HepG2 (cell line): Measurements from ENCODE around the gene SLC17A5. TPM values are rescaled to one million over a fixed set of nuclear protein-coding genes. Genes with fewer than 3 reads are reported as not detected.

Experiments
- HIC2 ChIP-seq: sonication (generic); formaldehyde crosslinking; IDR thresholded peaks from 2 replicates; pipeline ENCODE4 v1.9.0; 2022; ENCODE audit warnings: low read depth, missing genetic modification reagents
- HMG20A ChIP-seq: IDR thresholded peaks from 2 replicates; pipeline ENCODE4 v1.6.1; 2016; ENCODE audit warnings: borderline replicate concordance
- JUNB ChIP-seq: sonication (generic); formaldehyde crosslinking; IDR thresholded peaks from 2 replicates; pipeline ENCODE4 v1.8.0; 2022; ENCODE audit warnings: missing genetic modification reagents, mild to moderate bottlenecking, borderline replicate concordance
- KLF13 ChIP-seq: sonication (generic); formaldehyde crosslinking; IDR thresholded peaks from 2 replicates; pipeline ENCODE4 v1.4.0; 2020; ENCODE audit warnings: mild to moderate bottlenecking, missing genetic modification reagents
- LCORL ChIP-seq, 2 experiments: fragments of 450-650 bp in 1 of 2; sonication (generic) in 1 of 2; formaldehyde crosslinking in 1 of 2; IDR thresholded peaks; 2 replicates each; pipeline versions ENCODE4 v1.5.0 to v1.6.1; 2017 to 2020; ENCODE audit warnings: antibody characterized with exemption in 1 of 2, missing genetic modification reagents in 1 of 2
- MTF2 ChIP-seq: sonication (generic); formaldehyde crosslinking; IDR thresholded peaks from 2 replicates; pipeline ENCODE4 v1.5.0; 2020; ENCODE audit warnings: missing genetic modification reagents, borderline replicate concordance
- NPAS2 ChIP-seq: sonication (generic); formaldehyde crosslinking; IDR thresholded peaks from 2 replicates; pipeline ENCODE4 v1.8.0; 2022; ENCODE audit warnings: mild to moderate bottlenecking, missing genetic modification reagents, borderline replicate concordance
- PAX8 ChIP-seq: sonication (generic); formaldehyde crosslinking; IDR thresholded peaks from 2 replicates; pipeline ENCODE4 v1.8.0; 2022; ENCODE audit warnings: mild to moderate bottlenecking, missing genetic modification reagents, borderline replicate concordance
- PBX2 ChIP-seq: IDR thresholded peaks from 2 replicates; pipeline ENCODE4 v1.6.1; 2016; ENCODE audit warnings: control low read depth
- POGK ChIP-seq: sonication (generic); formaldehyde crosslinking; conservative IDR thresholded peaks from 2 replicates; pipeline ENCODE4 v1.8.0; 2022; ENCODE audit warnings: mild to moderate bottlenecking, moderate library complexity, missing genetic modification reagents
- RAD51 ChIP-seq: fragments of 450-650 bp; IDR thresholded peaks from 2 replicates; pipeline ENCODE4 v1.6.1; 2016; ENCODE audit warnings: borderline replicate concordance
- RBM22 ChIP-seq: fragments of 200-400 bp; formaldehyde crosslinking; optimal IDR thresholded peaks from 2 replicates; pipeline ENCODE3; 2017; ENCODE audit warnings: mild to moderate bottlenecking, low read length, moderate library complexity
- RFX1 ChIP-seq: fragments of 450-650 bp; IDR thresholded peaks from 2 replicates; pipeline ENCODE4 v1.6.1; 2017
- SETDB1 ChIP-seq: sonication (generic); formaldehyde crosslinking; IDR thresholded peaks from 2 replicates; pipeline ENCODE4 v1.5.1; 2020; ENCODE audit warnings: missing genetic modification reagents, mild to moderate bottlenecking, borderline replicate concordance
- SMARCC2 ChIP-seq: fragments of 450-650 bp; IDR thresholded peaks from 2 replicates; pipeline ENCODE4 v1.6.1; 2017; ENCODE audit warnings: antibody characterized with exemption, mild to moderate bottlenecking
- WIZ ChIP-seq: sonication (generic); formaldehyde crosslinking; IDR thresholded peaks from 2 replicates; pipeline ENCODE4 v1.5.1; 2020; ENCODE audit warnings: mild to moderate bottlenecking, missing genetic modification reagents
- ZBTB21 ChIP-seq: sonication (generic); formaldehyde crosslinking; IDR thresholded peaks from 2 replicates; pipeline ENCODE4 v1.4.0; 2020; ENCODE audit warnings: missing genetic modification reagents
- ZBTB3 ChIP-seq: sonication (generic); formaldehyde crosslinking; IDR thresholded peaks from 2 replicates; pipeline ENCODE4 v1.4.0; 2020; ENCODE audit warnings: low read depth, mild to moderate bottlenecking, moderate library complexity, missing genetic modification reagents, borderline replicate concordance
- ZBTB38 ChIP-seq: sonication (generic); formaldehyde crosslinking; IDR thresholded peaks from 2 replicates; pipeline ENCODE4 v1.5.1; 2020; ENCODE audit warnings: mild to moderate bottlenecking, missing genetic modification reagents
- ZNF12 ChIP-seq: sonication (generic); formaldehyde crosslinking; IDR thresholded peaks from 2 replicates; pipeline ENCODE4 v1.5.0; 2020; ENCODE audit warnings: missing genetic modification reagents
- ZNF557 ChIP-seq: sonication (generic); formaldehyde crosslinking; IDR thresholded peaks from 2 replicates; pipeline ENCODE4 v1.4.0; 2020; ENCODE audit warnings: missing genetic modification reagents
- ZNF607 ChIP-seq: sonication (generic); formaldehyde crosslinking; IDR thresholded peaks from 2 replicates; pipeline ENCODE4 v1.5.1; 2020; ENCODE audit warnings: missing genetic modification reagents, mild to moderate bottlenecking, borderline replicate concordance
- ZNF709 ChIP-seq: sonication (generic); formaldehyde crosslinking; IDR thresholded peaks from 2 replicates; pipeline ENCODE4 v1.5.0; 2020; ENCODE audit warnings: mild to moderate bottlenecking, missing genetic modification reagents
- ZNF780A ChIP-seq: sonication (generic); formaldehyde crosslinking; IDR thresholded peaks from 2 replicates; pipeline ENCODE4 v1.8.0; 2022; ENCODE audit warnings: mild to moderate bottlenecking, missing genetic modification reagents, moderate library complexity
- ZNF816 ChIP-seq: sonication (generic); formaldehyde crosslinking; IDR thresholded peaks from 2 replicates; pipeline ENCODE4 v1.8.0; 2022; ENCODE audit warnings: missing genetic modification reagents, mild to moderate bottlenecking, borderline replicate concordance
- ZSCAN12 ChIP-seq: sonication (generic); formaldehyde crosslinking; IDR thresholded peaks from 2 replicates; pipeline ENCODE4 v1.9.0; 2021; ENCODE audit warnings: mild to moderate bottlenecking, missing genetic modification reagents
- polyA plus RNA-seq, 8 experiments: library from polyadenylated mRNA; depleted of rRNA in 3 of 8; stranded (reverse) in 7 of 8; unstranded in 1 of 8; fragments of >200 nt; fragmentation: Illumina TruSeq in 4 of 8; extraction: Trizol in 4 of 8; gene quantifications; 2 replicates each; pipeline versions ENCODE4 v1.2.1 to v1.2.3, GENCODE V29; 2011 to 2016; ENCODE audit warnings: low read depth in 4 of 8, missing spikeins in 1 of 8, mixed read lengths in 1 of 8; ENCODE audit not compliant: insufficient read depth in 1 of 8
- total RNA-seq, 5 experiments: library from RNA; depleted of rRNA; stranded (reverse); fragments of >200 nt; fragmentation: Illumina TruSeq; extraction: Trizol; gene quantifications; 2 replicates each; pipeline ENCODE4 v1.2.3, GENCODE V29; 2016; ENCODE audit warnings: low read depth in 1 of 5

Gene SLC17A5
- total and polyA plus RNA-seq, 2 of the 13 experiments (the other 11 are each of a cell fraction or from before 2014, with no cell fraction given), result 18.3 to 20.5 TPM

GRCh38 chr6:73580247-73581149 lies 73.3 kb downstream of the SLC17A5 start (continued):
- TF ChIP-seq ZNF607 (CRISPR knock-in tag) (no peak; the same call in 1 of the 2 replicates), SETDB1 (CRISPR knock-in tag) (no peak), RFX1 (no peak), ZNF12 (CRISPR knock-in tag) (no peak), ZBTB38 (peak; percentile 40; the same call in 1 of the 2 replicates), NPAS2 (no peak), RBM22 (peak; percentile 12), RAD51 (no peak), POGK (no peak), MTF2 (CRISPR knock-in tag) (no peak), ZNF557 (CRISPR knock-in tag) (no peak), ZSCAN12 (CRISPR knock-in tag) (0 out of 2 replicates have a peak, but pooled peaks have one; percentile 26), JUNB (peak; percentile 74; the same call in 1 of the 2 replicates), WIZ (no peak; the same call in 1 of the 2 replicates), SMARCC2 (no peak), ZBTB3 (CRISPR knock-in tag) (no peak), ZNF709 (CRISPR knock-in tag) (no peak), HIC2 (CRISPR knock-in tag) (no peak), LCORL (IDR thresholded peaks at IDR 0.05) (peak; percentile 7; the same call in 1 of the 2 replicates), LCORL (CRISPR knock-in tag; IDR thresholded peaks at IDR 0.05) (peak; percentile 47; the same call in 1 of the 2 replicates), KLF13 (CRISPR knock-in tag) (no peak), ZBTB21 (CRISPR knock-in tag) (no peak), ZNF780A (no peak), HMG20A (CRISPR knock-in tag) (no peak; the same call in 1 of the 2 replicates), ZNF816 (CRISPR knock-in tag) (0 out of 2 replicates have a peak, but pooled peaks have one; percentile 60), PAX8 (CRISPR knock-in tag) (no peak), PBX2 (CRISPR knock-in tag) (no peak)
